GM23338 (cell line): ENCODE results near the gene LONP1. TPM values are rescaled to one million over a fixed set of nuclear protein-coding genes. Genes with fewer than 3 reads are reported as not detected.

Experiments used
- ATAC-seq: fragments of 200-7000 bp; cut with Tn5 transposase; 3 replicates; pipeline ENCODE4 v1.9.1; 2020
- DNase-seq: peaks from one replicate; pipeline ENCODE4 v3.0.0-alpha.2; 2015; ENCODE audit warnings: low spot score
- H2AFZ ChIP-seq: fragments of 200-600 bp; sonication (generic); 2 replicates; pipeline ENCODE4 v1.8.0; 2016; ENCODE audit warnings: antibody characterized with exemption, mild to moderate bottlenecking, moderate library complexity
- H3F3A ChIP-seq: fragments of 200-600 bp; sonication (generic); replicated peaks from 2 replicates; pipeline ENCODE4 v1.8.0; 2017; ENCODE audit warnings: antibody characterized with exemption, mixed run types, low read depth
- H3K27ac ChIP-seq: fragments of 200-600 bp; sonication (generic); 2 replicates; pipeline ENCODE4 v1.6.1; 2016; ENCODE audit warnings: low read depth
- H3K27me3 ChIP-seq: fragments of 200-600 bp; sonication (generic); 2 replicates; pipeline ENCODE4 v1.8.0; 2016; ENCODE audit warnings: mild to moderate bottlenecking, mixed run types, moderate library complexity; ENCODE audit not compliant: insufficient read depth
- H3K36me3 ChIP-seq: fragments of 200-600 bp; sonication (generic); 2 replicates; pipeline ENCODE4 v1.8.0; 2016; ENCODE audit warnings: mild to moderate bottlenecking; ENCODE audit not compliant: insufficient read depth
- H3K4me1 ChIP-seq: fragments of 200-600 bp; sonication (generic); 2 replicates; pipeline ENCODE4 v1.8.0; 2016; ENCODE audit warnings: mild to moderate bottlenecking, moderate library complexity; ENCODE audit not compliant: insufficient read depth
- H3K4me2 ChIP-seq: fragments of 200-600 bp; sonication (generic); 2 replicates; pipeline ENCODE4 v1.7.1; 2017; ENCODE audit warnings: mixed run types
- H3K4me3 ChIP-seq: fragments of 200-600 bp; sonication (generic); 2 replicates; pipeline ENCODE4 v1.6.1; 2016; ENCODE audit warnings: mixed run types
- H3K79me2 ChIP-seq: fragments of 200-600 bp; sonication (generic); replicated peaks from 2 replicates; pipeline ENCODE4 v1.8.0; 2017; ENCODE audit warnings: mild to moderate bottlenecking; ENCODE audit not compliant: insufficient read depth
- H3K9me2 ChIP-seq: fragments of 200-600 bp; sonication (generic); 2 replicates; pipeline ENCODE4 v1.8.0; 2017; ENCODE audit not compliant: insufficient read depth
- H4K20me1 ChIP-seq: fragments of 200-600 bp; sonication (generic); replicated peaks from 2 replicates; pipeline ENCODE4 v1.8.0; 2017; ENCODE audit warnings: mild to moderate bottlenecking; ENCODE audit not compliant: insufficient read depth
- H3K27ac Mint-ChIP-seq: 2 replicates; pipeline ENCODE4 v1.8.0; 2020; ENCODE audit warnings: inconsistent platforms, mild to moderate bottlenecking, moderate library complexity, mixed read lengths
- H3K27me3 Mint-ChIP-seq: 3 replicates; pipeline ENCODE4 v1.8.0; 2022; ENCODE audit warnings: low read depth, mild to moderate bottlenecking, moderate library complexity, mixed read lengths, inconsistent platforms; ENCODE audit not compliant: insufficient read depth, poor library complexity
- H3K36me3 Mint-ChIP-seq: 3 replicates; pipeline ENCODE4 v1.8.0; 2021; ENCODE audit warnings: low read depth, mild to moderate bottlenecking, inconsistent platforms, moderate library complexity, mixed read lengths
- H3K4me1 Mint-ChIP-seq: 3 replicates; pipeline ENCODE4 v1.8.0; 2020; ENCODE audit warnings: mild to moderate bottlenecking, inconsistent platforms, mixed read lengths
- H3K4me3 Mint-ChIP-seq: 3 replicates; pipeline ENCODE4 v1.8.0; 2021; ENCODE audit warnings: moderate library complexity, mild to moderate bottlenecking, inconsistent platforms, mixed read lengths
- H3K9me3 Mint-ChIP-seq: 3 replicates; pipeline ENCODE4 v1.8.0; 2020; ENCODE audit warnings: moderate library complexity, mild to moderate bottlenecking, inconsistent platforms, mixed read lengths
- CREB1 ChIP-seq: fragments of 250-450 bp; sonication (Bioruptor Pico); IDR thresholded peaks from 2 replicates; pipeline ENCODE4 v1.5.0; 2020; ENCODE audit warnings: low read depth, mild to moderate bottlenecking, moderate library complexity
- CTCF ChIP-seq, 2 experiments: fragments of 200-600 bp in 1 of 2; sonication (generic) in 1 of 2; conservative IDR thresholded peaks; 2 replicates each; pipeline versions ENCODE4 v1.5.1 to v1.6.1; 2016 to 2017; ENCODE audit warnings: antibody characterized with exemption in 2 of 2, low read depth in 2 of 2, mild to moderate bottlenecking in 2 of 2, moderate library complexity in 1 of 2
- EZH2 ChIP-seq: fragments of 200-600 bp; sonication (generic); IDR thresholded peaks from one replicate; pipeline ENCODE4 v1.8.0; 2017; ENCODE audit warnings: antibody characterized with exemption, mild to moderate bottlenecking, low read depth; ENCODE audit not compliant: unreplicated experiment
- EZH2phosphoT487 ChIP-seq: fragments of 200-600 bp; sonication (generic); IDR thresholded peaks from one replicate; pipeline ENCODE4 v1.8.1; 2018; ENCODE audit warnings: antibody characterized with exemption; ENCODE audit not compliant: unreplicated experiment
- POLR2AphosphoS5 ChIP-seq: IDR thresholded peaks from 2 replicates; pipeline ENCODE4 v1.6.1; 2016; ENCODE audit warnings: antibody characterized with exemption, low read depth
- ZNF114 ChIP-seq: fragments of 250-450 bp; sonication (Bioruptor Pico); IDR thresholded peaks from 2 replicates; pipeline ENCODE4 v1.5.0; 2020; ENCODE audit warnings: mild to moderate bottlenecking, moderate library complexity
- ZNF462 ChIP-seq: fragments of 250-450 bp; sonication (Bioruptor Pico); IDR thresholded peaks from 2 replicates; pipeline ENCODE4 v1.5.0; 2020; ENCODE audit warnings: mild to moderate bottlenecking, moderate library complexity
- polyA plus RNA-seq: library from polyadenylated mRNA; unstranded; fragments of >200 nt; fragmentation: Nextera tagmentation; extraction: Ambion mirVana; gene quantifications from 2 replicates; pipeline ENCODE4 v1.2.1, GENCODE V29; 2016
- total RNA-seq: library from RNA; depleted of rRNA; stranded (reverse); fragments of >200 nt; shearing (Covaris generic); gene quantifications from 2 replicates; pipeline ENCODE4 v1.2.3, GENCODE V29; 2014
- TF ChIP-seq, protein P1 (sequence below): IDR thresholded peaks from one replicate; pipeline ENCODE4 v1.6.1; 2018; ENCODE audit warnings: antibody characterized with exemption; ENCODE audit not compliant: unreplicated experiment

LONP1 gene
- total and polyA plus RNA-seq, 2 experiments from 2014 or later: 68.6 to 137 TPM

DNA sequence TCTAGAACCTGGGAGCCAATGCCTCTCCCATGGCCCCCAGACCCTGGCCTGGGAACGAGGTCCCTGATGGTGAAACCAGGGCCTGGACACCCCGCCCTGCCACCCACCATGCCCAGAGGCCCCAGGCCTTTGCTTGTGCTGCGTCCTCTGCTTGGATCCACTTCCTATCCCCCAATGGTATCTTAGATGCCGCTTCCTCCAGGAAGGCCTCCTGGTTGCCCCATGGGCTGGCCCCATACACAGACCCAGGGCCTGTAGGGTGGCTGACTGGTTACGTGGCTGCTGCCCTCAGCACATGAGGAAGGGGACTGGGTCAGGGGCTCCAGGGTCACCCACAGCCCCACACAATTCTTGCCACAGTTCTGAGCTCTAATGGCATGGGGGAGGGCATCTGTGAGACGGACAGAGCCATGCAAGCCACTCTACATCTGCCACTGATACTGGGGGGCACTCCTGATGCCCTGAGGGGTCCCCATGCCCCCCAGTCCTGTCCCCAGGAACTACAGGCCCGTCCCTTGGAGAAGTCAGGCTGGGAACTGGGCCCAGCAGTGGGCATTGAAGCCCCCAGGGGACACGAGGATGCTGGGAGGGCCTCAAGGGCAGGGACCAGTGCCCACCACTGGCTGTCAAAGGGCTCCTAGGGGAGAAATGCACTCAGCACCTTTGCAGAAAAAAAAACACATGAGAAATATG lies 24.8 kb downstream of the LONP1 start:
- Mint-ChIP-seq H3K27ac (no peak overlapping the region), H3K36me3 (peaks cover 83% of the 10 kb centered on the region), H3K9me3 (peaks cover 5% of the 10 kb centered on the region; the same call in 2 of the 3 replicates), H3K27me3 (peaks cover 52% of the 10 kb centered on the region), H3K4me1 (0 out of 3 replicates have a peak, but pooled peaks cover 4% of the 10 kb centered on the region), H3K4me3 (no peak overlapping the region)
- Histone ChIP-seq H3K36me3 (no peaks in the 10 kb centered on the region), H3K27ac (no peak overlapping the region), H3K4me2 (no peak overlapping the region), H3K4me3 (no peak overlapping the region), H4K20me1 (peaks cover 13% of the 10 kb centered on the region; the same call in 1 of the 2 replicates), H3K27me3 (no peaks in the 10 kb centered on the region), H3F3A (peaks cover 16% of the 10 kb centered on the region), H3K9me2 (no peaks in the 10 kb centered on the region), H3K79me2 (peaks cover 26% of the 10 kb centered on the region), H2AFZ (no peak overlapping the region), H3K4me1 (no peaks in the 10 kb centered on the region)
- TF ChIP-seq, protein P1, sequence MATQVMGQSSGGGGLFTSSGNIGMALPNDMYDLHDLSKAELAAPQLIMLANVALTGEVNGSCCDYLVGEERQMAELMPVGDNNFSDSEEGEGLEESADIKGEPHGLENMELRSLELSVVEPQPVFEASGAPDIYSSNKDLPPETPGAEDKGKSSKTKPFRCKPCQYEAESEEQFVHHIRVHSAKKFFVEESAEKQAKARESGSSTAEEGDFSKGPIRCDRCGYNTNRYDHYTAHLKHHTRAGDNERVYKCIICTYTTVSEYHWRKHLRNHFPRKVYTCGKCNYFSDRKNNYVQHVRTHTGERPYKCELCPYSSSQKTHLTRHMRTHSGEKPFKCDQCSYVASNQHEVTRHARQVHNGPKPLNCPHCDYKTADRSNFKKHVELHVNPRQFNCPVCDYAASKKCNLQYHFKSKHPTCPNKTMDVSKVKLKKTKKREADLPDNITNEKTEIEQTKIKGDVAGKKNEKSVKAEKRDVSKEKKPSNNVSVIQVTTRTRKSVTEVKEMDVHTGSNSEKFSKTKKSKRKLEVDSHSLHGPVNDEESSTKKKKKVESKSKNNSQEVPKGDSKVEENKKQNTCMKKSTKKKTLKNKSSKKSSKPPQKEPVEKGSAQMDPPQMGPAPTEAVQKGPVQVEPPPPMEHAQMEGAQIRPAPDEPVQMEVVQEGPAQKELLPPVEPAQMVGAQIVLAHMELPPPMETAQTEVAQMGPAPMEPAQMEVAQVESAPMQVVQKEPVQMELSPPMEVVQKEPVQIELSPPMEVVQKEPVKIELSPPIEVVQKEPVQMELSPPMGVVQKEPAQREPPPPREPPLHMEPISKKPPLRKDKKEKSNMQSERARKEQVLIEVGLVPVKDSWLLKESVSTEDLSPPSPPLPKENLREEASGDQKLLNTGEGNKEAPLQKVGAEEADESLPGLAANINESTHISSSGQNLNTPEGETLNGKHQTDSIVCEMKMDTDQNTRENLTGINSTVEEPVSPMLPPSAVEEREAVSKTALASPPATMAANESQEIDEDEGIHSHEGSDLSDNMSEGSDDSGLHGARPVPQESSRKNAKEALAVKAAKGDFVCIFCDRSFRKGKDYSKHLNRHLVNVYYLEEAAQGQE: no peak
- TF ChIP-seq CREB1 (CRISPR knock-in tag) (no peak), ZNF114 (CRISPR knock-in tag) (no peak)
- ATAC-seq (no peak), DNase-seq (peak; percentile 0)

DNA sequence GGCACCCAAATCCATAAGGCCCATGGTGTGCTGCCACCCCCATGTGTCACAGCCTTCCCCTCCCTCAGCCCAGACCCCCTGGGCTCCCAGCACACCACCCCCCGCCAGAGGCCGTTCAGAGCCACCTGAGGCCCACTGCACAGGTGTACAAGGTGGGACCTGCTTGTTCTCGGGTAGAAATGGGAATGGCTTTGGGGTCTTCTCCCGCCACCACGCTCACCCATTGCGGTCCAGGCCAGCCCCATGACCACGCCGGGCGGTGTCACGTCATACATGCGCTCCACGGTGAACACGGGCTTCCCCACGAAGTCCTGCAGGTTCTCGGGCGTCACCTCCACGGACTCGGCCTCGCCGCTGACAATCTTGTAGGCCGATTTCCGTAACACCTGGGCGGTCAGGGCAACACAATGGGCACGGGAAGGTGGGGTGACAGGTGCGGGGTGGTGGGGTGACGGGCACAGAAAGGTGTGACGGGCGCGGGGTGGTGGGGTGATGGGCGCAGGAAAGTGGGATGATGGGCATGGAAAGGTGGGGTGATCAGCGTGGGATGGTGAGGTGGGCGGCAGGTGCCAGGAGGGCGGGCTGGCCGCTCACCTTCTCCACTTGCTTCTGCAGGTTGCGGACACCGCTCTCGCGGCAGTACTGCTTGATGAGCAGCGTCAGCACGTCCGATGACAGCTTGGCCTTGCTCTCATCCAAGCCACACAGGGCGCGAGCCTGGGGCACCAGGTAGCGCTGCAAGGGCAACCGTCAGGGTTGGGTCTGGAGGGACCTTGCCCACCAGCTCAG lies 25.6 kb downstream of the LONP1 start:
- Histone ChIP-seq H3K9me2 (no peaks in the 10 kb centered on the region), H3K79me2 (peaks cover 27% of the 10 kb centered on the region), H3K4me3 (no peak overlapping the region), H2AFZ (no peak overlapping the region), H4K20me1 (peaks cover 6% of the 10 kb centered on the region; the same call in 1 of the 2 replicates), H3K27me3 (no peaks in the 10 kb centered on the region), H3F3A (peaks cover 16% of the 10 kb centered on the region), H3K4me2 (no peak overlapping the region), H3K27ac (no peak overlapping the region), H3K4me1 (no peaks in the 10 kb centered on the region), H3K36me3 (no peaks in the 10 kb centered on the region)
- H3K9me3 Mint-ChIP-seq: peaks cover 8% of the 10 kb centered on the region; the same call in 2 of the 3 replicates
- ATAC-seq (no peak), DNase-seq (no peak)
- peaks cover 56% of the 10 kb centered on the region for H3K27me3 Mint-ChIP-seq
- no peak overlapping the region for H3K4me3 Mint-ChIP-seq
- H3K36me3 Mint-ChIP-seq: peaks cover 81% of the 10 kb centered on the region
- no peak overlapping the region for H3K27ac Mint-ChIP-seq
- peaks cover 6% of the 10 kb centered on the region; the same call in 1 of the 3 replicates for H3K4me1 Mint-ChIP-seq
- TF ChIP-seq CTCF (conservative IDR thresholded peaks at IDR 0.05; ENCODE audit: low read depth in 2 of 2) (no peak), ZNF462 (CRISPR knock-in tag) (no peak), EZH2phosphoT487 (no peak), EZH2 (no peak), POLR2AphosphoS5 (peak; percentile 18; the same call in 1 of the 2 replicates)
